IPS DF 6.9 (cell line): ENCODE measurements around the gene HSPA12A.

Experiments
- DNase-seq: peaks from one replicate; pipeline ENCODE4 v3.0.0-alpha.2; 2013; ENCODE audit warnings: low read depth, low spot score
- H3K27ac ChIP-seq: one replicate; pipeline ENCODE4 v1.5.1; 2013; ENCODE audit warnings: low read length, control low read depth
- H3K27me3 ChIP-seq: 2 replicates; pipeline ENCODE4 v1.6.1; 2013; ENCODE audit warnings: mild to moderate bottlenecking, low read length; ENCODE audit not compliant: control insufficient read depth, insufficient read depth
- H3K36me3 ChIP-seq: 2 replicates; pipeline ENCODE4 v1.6.1; 2013; ENCODE audit warnings: low read length; ENCODE audit not compliant: control insufficient read depth, insufficient read depth
- H3K4me1 ChIP-seq: 2 replicates; pipeline ENCODE4 v1.6.1; 2013; ENCODE audit warnings: low read length; ENCODE audit not compliant: control insufficient read depth, insufficient read depth
- H3K4me3 ChIP-seq: 2 replicates; pipeline ENCODE4 v1.5.1; 2013; ENCODE audit warnings: mild to moderate bottlenecking, low read length
- H3K9me3 ChIP-seq: 2 replicates; pipeline ENCODE4 v1.6.1; 2013; ENCODE audit warnings: low read length, inconsistent platforms; ENCODE audit not compliant: control insufficient read depth, insufficient read depth
- WGBS: extraction: QIAGEN DNeasy Blood & Tissue Kit; methylation state at CpG from one replicate; pipeline ENCODE4 v1.1.7; 2013; ENCODE audit warnings: mixed read lengths, missing lambda C conversion rate; ENCODE audit not compliant: insufficient read length, insufficient coverage; 5-methylcytosine and 5-hydroxymethylcytosine counted together

Gene HSPA12A

GRCh38 chr10:116781370-116781884 is 39.1 kb upstream of the HSPA12A start:
- no peaks in the 10 kb centered on the region for H3K27me3 ChIP-seq
- no peaks in the 10 kb centered on the region for H3K9me3 ChIP-seq
- no peaks in the 10 kb centered on the region for H3K4me1 ChIP-seq
- no CpG with 5 or more reads among the region's 7 CpGs for WGBS
- no peak overlapping the region for H3K4me3 ChIP-seq
- no peaks in the 10 kb centered on the region for H3K36me3 ChIP-seq
- H3K27ac ChIP-seq: no peak overlapping the region
- DNase-seq: no peak

DNA sequence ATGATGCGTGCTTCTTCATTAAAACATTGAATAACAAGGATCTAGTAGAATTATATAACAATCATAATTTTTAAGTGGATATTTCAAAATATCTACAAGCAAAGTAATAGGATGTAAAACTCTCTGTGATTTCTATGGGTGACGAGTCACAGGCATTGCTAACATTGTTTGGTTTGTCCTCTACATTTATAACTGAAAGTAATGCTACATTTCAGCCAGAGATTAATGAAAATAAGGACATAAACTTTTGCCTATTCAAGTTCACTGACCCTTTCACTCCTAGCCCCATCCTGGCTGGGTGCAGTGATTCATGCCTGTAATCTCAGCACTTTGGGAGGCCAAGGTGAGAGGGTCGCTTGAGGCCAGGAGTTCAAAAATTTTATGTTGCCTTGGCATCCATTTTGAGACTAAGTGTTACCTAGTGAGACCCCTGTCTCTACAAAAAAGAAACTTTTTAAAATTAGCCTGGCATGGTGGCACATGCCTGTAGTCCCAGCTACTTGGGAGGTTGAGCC is 38.4 kb upstream of the HSPA12A start:
- no peaks in the 10 kb centered on the region for H3K9me3 ChIP-seq
- WGBS: no CpG with 5 or more reads among the region's 3 CpGs
- H3K27me3 ChIP-seq: no peaks in the 10 kb centered on the region
- no peak overlapping the region for H3K27ac ChIP-seq
- H3K4me1 ChIP-seq: no peaks in the 10 kb centered on the region
- DNase-seq: no peak
- no peaks in the 10 kb centered on the region for H3K36me3 ChIP-seq
- no peak overlapping the region for H3K4me3 ChIP-seq

GRCh38 chr10:116779076-116779687 is 36.8 kb upstream of the HSPA12A start:
- no peak overlapping the region for H3K4me3 ChIP-seq
- H3K36me3 ChIP-seq: no peaks in the 10 kb centered on the region
- H3K9me3 ChIP-seq: no peaks in the 10 kb centered on the region
- no peaks in the 10 kb centered on the region for H3K4me1 ChIP-seq
- H3K27ac ChIP-seq: no peak overlapping the region
- WGBS: no CpG with 5 or more reads among the region's 16 CpGs
- no peaks in the 10 kb centered on the region for H3K27me3 ChIP-seq
- no peak for DNase-seq

DNA sequence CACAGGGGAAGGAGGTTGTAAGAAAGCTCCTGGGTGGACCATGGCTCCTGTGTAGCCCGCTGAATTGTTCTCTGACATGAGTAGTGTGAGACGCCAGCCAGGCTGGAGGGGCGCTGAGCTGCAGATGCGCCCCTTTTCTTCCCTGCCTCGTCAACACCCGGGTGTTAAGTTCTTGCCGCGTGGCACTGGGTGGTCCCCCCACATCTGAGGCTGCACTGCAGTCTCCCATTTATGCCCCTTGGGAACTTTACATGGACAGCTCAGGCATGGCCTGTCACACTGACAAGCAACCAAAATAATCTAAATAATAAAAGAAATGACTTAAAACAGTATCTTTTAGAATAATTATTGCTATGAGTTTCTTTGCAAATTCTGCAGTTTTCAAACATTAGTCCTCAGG is 34.6 kb upstream of the HSPA12A start:
- no peaks in the 10 kb centered on the region for H3K36me3 ChIP-seq
- no peaks in the 10 kb centered on the region for H3K9me3 ChIP-seq
- H3K4me3 ChIP-seq: no peak overlapping the region
- no CpG with 5 or more reads among the region's 8 CpGs for WGBS
- H3K27ac ChIP-seq: no peak overlapping the region
- no peaks in the 10 kb centered on the region for H3K4me1 ChIP-seq
- DNase-seq: no peak
- H3K27me3 ChIP-seq: no peaks in the 10 kb centered on the region

- no peak for DNase-seq
- WGBS: no CpG with 5 or more reads among the region's 15 CpGs
- no peaks in the 10 kb centered on the region for H3K4me1 ChIP-seq
- no peaks in the 10 kb centered on the region for H3K27me3 ChIP-seq
- H3K4me3 ChIP-seq: no peak overlapping the region
- no peaks in the 10 kb centered on the region for H3K9me3 ChIP-seq
- no peak overlapping the region for H3K27ac ChIP-seq
- H3K36me3 ChIP-seq: no peaks in the 10 kb centered on the region
Measured at GRCh38 chr10:116775488-116776400, 33.4 kb upstream of the HSPA12A start.

DNA sequence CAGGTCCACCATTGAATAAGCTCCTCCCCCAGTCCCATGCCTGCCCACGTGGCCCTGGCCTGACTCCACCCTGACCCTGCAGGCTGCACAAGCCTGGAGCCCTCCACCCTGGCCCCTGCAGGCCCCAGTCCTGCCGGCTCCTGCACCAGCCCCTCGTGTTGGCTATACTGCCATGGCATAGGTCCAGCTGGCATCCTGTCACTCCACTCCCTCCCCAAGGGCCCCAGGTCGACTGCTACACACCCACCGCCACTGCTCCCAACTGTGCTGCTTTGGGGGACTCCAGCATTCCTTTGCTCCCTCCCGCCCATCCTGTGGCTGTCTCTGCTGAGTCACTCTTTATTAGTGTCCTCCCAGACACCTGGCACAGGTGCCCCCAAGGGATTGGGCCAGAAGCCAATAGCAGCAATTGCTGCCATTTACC is 32.4 kb upstream of the HSPA12A start:
- Histone ChIP-seq H3K36me3 (no peaks in the 10 kb centered on the region), H3K27me3 (no peaks in the 10 kb centered on the region), H3K27ac (no peak overlapping the region), H3K4me3 (no peak overlapping the region), H3K4me1 (no peaks in the 10 kb centered on the region), H3K9me3 (no peaks in the 10 kb centered on the region)
- no peak for DNase-seq
- WGBS: no CpG with 5 or more reads among the region's 6 CpGs

DNA sequence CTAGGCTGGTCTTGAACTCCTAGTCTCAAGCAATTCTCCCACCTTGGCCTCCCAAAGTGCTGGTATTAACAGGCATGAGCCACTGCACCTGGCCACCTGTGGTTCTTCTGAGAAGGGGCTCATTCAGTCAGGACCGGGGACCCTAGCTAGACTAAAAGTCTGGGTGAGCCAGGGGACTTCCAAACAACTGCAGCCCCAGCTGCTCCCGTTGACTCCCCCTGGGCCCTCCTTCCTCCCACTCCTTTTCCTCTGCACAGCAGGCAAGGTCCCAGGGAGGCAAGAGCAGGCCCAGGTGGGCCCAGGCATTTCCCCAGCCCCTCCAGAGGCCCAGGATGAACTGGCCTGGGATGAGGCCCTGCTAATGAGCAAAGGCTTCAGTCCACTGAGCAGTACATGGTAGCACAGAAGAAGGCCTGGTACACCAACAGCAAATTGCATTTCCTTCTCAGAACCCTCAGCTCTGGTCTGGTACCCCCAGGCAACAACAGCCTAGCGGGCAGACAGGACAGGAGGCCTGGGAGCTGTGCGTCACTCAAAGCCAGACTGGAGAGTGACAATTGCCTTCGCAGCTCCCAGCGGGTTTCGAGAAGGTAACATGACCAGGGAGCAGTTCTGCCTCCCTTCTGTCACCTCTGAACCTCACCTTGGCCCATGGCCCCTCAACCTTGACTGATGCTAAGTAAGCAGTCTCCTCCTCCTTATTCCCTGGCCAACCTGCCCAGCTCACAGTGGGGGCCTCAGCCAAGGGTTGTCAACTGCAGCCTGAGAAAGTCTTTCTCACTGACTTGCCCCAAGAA is 30.7 kb upstream of the HSPA12A start:
- no CpG with 5 or more reads among the region's 7 CpGs for WGBS
- H3K36me3 ChIP-seq: no peaks in the 10 kb centered on the region
- no peaks in the 10 kb centered on the region for H3K4me1 ChIP-seq
- H3K9me3 ChIP-seq: no peaks in the 10 kb centered on the region
- no peak for DNase-seq
- H3K27me3 ChIP-seq: no peaks in the 10 kb centered on the region
- H3K27ac ChIP-seq: no peak overlapping the region
- no peak overlapping the region for H3K4me3 ChIP-seq

DNA sequence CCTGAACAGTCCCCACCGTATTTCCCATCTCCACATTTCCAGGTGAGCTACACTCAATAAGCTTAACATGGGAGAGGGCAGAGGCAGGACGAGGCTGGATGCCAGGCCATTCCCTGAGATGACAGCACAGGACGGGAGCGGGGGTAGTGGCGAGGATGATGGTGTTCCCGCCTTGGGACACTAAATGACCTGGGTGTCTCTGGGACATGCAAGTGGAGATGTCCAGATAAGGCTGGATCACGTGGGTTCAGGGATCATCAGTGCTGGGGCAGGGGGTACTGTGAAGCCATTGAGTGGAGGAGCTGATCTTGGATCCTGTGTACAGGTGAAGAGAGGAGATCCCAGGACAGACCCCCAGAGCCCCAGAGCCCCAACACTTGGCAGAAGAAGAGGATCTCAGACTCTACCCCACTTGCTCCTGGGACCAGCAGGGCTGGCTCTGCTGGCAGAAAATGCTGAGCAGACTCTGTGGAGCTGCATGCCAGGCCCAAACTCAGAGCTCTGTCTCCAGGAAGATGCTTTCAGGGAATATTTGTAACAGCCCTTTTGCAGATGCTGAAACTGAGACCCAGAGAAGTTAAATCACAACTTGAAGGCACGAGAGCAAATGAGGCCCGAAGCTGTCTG is 29.7 kb upstream of the HSPA12A start:
- DNase-seq: no peak
- Histone ChIP-seq H3K9me3 (no peaks in the 10 kb centered on the region), H3K4me3 (no peak overlapping the region), H3K4me1 (no peaks in the 10 kb centered on the region), H3K36me3 (no peaks in the 10 kb centered on the region), H3K27me3 (no peaks in the 10 kb centered on the region), H3K27ac (no peak overlapping the region)
- no CpG with 5 or more reads among the region's 9 CpGs for WGBS

DNA sequence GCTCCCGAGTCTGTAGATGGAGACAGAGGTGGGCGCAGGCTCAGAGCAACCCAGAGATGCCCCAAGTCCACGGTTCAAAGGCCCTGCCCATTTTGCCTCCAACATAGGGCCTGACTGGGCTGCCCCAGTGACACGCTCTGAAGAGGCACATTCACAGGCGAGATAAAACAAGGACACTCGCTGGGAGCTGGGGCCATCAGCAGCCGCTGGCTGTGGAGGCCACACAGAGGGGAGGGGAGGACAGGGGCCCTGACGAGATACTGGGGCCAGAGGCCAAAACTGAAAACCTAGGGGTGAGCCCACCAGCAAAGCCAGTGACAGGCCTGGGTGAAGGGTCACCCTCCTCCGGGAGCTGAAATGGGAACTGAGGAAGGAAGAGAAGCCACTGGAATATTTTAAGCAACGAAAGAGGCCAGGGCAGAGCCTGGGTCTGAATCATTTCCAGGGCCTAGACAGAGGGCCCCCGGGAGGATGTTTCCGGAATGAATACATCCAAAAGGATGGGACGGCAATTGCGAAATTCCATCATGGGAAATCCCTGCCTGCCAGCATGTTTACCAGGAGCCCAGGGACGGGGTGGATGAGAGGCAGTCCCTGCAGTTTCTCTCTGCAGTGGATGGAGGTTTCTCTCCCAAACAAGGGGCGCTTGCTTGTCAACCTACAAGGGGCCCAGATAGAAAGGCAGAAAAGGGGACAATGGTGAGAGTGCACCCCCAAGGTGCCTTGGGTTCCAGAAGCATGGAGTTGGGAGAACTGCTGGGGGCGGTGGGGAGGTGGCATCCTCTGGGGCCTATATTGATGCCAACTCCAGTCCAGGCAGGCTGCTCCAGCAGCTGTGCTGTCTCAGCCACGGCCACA is 29.0 kb upstream of the HSPA12A start:
- DNase-seq: no peak
- no peak overlapping the region for H3K27ac ChIP-seq
- no CpG with 5 or more reads among the region's 18 CpGs for WGBS
- no peaks in the 10 kb centered on the region for H3K4me1 ChIP-seq
- no peak overlapping the region for H3K4me3 ChIP-seq
- H3K27me3 ChIP-seq: no peaks in the 10 kb centered on the region
- H3K9me3 ChIP-seq: no peaks in the 10 kb centered on the region
- H3K36me3 ChIP-seq: no peaks in the 10 kb centered on the region
